NB4 (cell line): ENCODE data around the gene BRCC3.

ENCODE experiments used
- DNase-seq: peaks from one replicate; pipeline ENCODE4 v3.0.0; 2010; ENCODE audit warnings: low read depth
- H3K4me3 ChIP-seq: one replicate; pipeline ENCODE4 v1.5.1; 2011; ENCODE audit warnings: mild to moderate bottlenecking, low read depth, low read length, moderate library complexity
- MYC ChIP-seq: IDR thresholded peaks from 2 replicates; pipeline ENCODE4 v1.6.1; 2011; ENCODE audit warnings: low read depth, low read length
- POLR2A ChIP-seq: IDR thresholded peaks from 2 replicates; pipeline ENCODE4 v1.6.1; 2011; ENCODE audit warnings: mild to moderate bottlenecking; ENCODE audit not compliant: insufficient read length; ENCODE audit errors: extremely low read depth
- TF ChIP-seq, protein P1 (sequence below): IDR thresholded peaks from 2 replicates; pipeline ENCODE4 v1.6.1; 2011; ENCODE audit warnings: low read depth, low read length
- TF ChIP-seq, protein P2 (sequence below): IDR thresholded peaks from one replicate; pipeline ENCODE4 v1.5.1; 2012; ENCODE audit warnings: low read depth, low read length

Gene BRCC3

GRCh38 chrX:155086961-155087735, 15.8 kb downstream of the BRCC3 start:
- H3K4me3 ChIP-seq, result no peak overlapping the region
- no peak for DNase-seq
- TF ChIP-seq, protein P1, sequence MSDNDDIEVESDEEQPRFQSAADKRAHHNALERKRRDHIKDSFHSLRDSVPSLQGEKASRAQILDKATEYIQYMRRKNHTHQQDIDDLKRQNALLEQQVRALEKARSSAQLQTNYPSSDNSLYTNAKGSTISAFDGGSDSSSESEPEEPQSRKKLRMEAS, result no peak
- TF ChIP-seq, protein P2, sequence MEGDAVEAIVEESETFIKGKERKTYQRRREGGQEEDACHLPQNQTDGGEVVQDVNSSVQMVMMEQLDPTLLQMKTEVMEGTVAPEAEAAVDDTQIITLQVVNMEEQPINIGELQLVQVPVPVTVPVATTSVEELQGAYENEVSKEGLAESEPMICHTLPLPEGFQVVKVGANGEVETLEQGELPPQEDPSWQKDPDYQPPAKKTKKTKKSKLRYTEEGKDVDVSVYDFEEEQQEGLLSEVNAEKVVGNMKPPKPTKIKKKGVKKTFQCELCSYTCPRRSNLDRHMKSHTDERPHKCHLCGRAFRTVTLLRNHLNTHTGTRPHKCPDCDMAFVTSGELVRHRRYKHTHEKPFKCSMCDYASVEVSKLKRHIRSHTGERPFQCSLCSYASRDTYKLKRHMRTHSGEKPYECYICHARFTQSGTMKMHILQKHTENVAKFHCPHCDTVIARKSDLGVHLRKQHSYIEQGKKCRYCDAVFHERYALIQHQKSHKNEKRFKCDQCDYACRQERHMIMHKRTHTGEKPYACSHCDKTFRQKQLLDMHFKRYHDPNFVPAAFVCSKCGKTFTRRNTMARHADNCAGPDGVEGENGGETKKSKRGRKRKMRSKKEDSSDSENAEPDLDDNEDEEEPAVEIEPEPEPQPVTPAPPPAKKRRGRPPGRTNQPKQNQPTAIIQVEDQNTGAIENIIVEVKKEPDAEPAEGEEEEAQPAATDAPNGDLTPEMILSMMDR, result no peak
- no peak for TF ChIP-seq POLR2A

DNA sequence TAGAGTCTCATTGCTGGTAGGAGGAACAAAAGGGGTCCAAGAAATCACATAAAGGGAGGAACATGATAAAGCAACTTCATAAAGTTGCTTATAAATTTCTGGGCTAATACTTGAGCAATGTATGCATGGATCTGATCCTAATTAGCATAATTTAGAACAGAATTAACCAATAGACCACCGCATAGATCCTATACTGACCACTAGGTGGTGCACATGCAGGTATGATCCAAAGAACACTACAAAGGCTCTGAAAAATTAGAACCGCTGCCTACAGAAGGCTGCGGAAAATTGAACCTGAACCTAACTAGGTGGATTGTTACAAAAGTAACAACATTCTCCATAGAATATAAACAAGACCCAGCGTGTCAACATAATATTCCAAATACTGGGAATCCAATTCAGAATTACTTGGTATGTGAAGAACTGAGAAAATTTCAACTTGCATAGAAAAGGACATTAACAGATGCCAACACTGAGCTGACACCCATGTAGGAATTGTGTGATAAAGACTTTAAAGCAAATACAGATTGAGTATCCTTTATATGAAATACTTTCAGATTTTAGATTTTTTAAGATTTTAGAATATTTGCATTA, 23.3 kb downstream of the BRCC3 start:
- no peak overlapping the region for H3K4me3 ChIP-seq
- TF ChIP-seq, protein P2, result peak; percentile 57
- no peak for TF ChIP-seq MYC
- DNase-seq, result peak; percentile 48

GRCh38 chrX:155105919-155106318, 34.6 kb downstream of the BRCC3 start:
- no peak overlapping the region for H3K4me3 ChIP-seq
- no peak for DNase-seq
- TF ChIP-seq POLR2A (no peak), MYC (no peak)

- DNase-seq, result no peak
- no peak overlapping the region for H3K4me3 ChIP-seq
- TF ChIP-seq, protein P1, result no peak
- TF ChIP-seq POLR2A (no peak), MYC (no peak)
- TF ChIP-seq, protein P2, result no peak
Measured at GRCh38 chrX:155108427-155108826, 37.1 kb downstream of the BRCC3 start.

- no peak overlapping the region for H3K4me3 ChIP-seq
- no peak for DNase-seq
- TF ChIP-seq, protein P2, result no peak
- TF ChIP-seq, protein P1, result no peak
- TF ChIP-seq MYC (no peak), POLR2A (no peak)
Measured at GRCh38 chrX:155112171-155112570, 40.9 kb downstream of the BRCC3 start.

DNA sequence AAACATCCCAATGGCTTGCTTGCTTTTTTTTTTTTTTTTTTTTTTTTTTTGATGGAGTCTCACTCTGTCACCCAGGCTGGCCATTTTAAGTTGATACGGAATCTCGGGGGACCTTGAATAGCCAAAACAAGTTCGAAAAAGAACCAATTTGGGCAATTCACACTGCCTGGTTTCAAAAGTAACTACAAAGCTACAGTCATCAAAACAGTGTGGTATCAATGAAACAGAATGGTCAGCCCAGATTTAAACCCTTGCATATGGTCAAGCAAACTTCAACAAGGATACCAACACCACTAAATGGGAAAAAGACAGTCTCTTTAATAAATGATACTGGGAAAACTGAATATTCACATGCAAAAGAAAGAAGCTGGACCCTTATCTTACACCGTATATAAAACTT, 41.8 kb downstream of the BRCC3 start:
- no peak overlapping the region for H3K4me3 ChIP-seq
- TF ChIP-seq, protein P1, result no peak
- TF ChIP-seq MYC (no peak), POLR2A (no peak)
- TF ChIP-seq, protein P2, result no peak
- DNase-seq, result no peak
